Stimulated activated naive CD8-positive, alpha-beta T cell treated with anti-CD3 and anti-CD28 coated beads, Interleukin-15, Interleukin-2, amounts not matched to agents 100 U/mL and 50 U/mL, for 24 hours (primary cell): ENCODE measurements around the gene PPP1R1C.

ENCODE experiments used
- ATAC-seq: fragments of 150-1000 bp; cut with Tn5 transposase; one replicate; pipeline ENCODE4 v1.10.0; 2021
- DNase-seq: peaks from one replicate; pipeline ENCODE4 v3.0.0; 2021

PPP1R1C gene

DNA sequence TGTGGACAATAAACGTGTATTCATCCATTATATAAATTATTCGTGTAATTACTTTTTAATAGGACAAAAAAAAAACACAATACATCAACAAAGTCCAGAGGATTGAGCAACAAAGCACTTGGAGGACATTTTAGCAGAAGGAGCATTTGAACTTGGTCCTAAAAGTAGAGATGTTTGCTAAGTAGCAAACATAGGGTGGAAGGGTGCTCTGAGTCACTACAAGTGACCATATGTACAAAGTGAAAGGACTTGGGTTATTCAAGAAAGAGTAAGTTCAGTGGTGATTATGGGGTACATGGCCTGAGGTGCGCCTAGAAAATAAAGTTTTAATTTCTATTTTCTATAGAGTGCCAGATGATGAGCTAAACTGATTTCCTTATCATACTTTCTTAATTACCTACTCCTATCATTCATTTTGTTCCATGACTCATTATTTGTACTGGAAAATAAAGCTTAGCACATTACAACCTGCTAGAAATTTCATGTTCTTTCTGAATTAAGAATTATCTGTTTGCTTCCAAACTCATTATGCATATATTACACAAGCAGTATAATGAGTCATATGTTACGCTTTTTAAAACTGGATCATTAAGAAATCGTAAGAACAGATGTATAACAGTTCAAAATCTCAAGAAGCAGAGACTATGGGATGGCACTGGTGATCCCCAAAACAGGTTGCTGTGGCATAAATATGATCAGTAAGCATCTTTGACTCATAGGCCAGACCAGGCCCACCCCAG lies 13.1 kb upstream of the PPP1R1C start:
- ATAC-seq (no peak), DNase-seq (no peak)

DNA sequence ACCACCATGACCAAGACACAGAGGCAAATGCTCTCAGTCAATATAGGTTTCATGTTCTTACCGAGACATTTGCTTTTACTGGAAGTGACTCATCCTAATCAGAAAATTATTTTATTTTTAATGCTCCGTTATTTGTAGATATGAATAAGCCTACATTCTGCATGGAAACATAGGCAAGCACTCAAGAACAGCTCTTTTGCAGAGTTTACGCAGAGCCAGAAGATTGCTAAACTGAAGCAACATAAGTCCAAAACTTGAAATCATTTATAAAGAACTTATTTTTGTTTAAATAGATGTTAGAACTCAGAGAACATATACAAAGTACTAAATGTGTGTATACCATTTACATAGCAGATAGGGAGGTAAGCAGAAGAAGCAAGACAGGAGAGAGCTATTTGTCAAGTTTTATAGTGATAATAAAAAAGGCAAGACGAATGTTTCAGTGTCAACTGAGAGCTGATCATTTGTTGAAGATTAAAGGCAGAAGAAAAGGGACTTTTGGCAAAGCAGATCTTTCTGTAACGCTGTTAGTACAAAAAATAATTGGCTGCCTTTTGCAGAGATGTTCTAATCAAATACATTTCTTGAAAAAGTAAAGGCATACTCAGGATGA lies 12.4 kb upstream of the PPP1R1C start:
- DNase-seq (no peak), ATAC-seq (no peak)

- DNase-seq (peak; percentile 23), ATAC-seq (peak; percentile 77)
Observed at GRCh38 chr2:181977661-181978350, 7.8 kb upstream of the PPP1R1C start.

DNA sequence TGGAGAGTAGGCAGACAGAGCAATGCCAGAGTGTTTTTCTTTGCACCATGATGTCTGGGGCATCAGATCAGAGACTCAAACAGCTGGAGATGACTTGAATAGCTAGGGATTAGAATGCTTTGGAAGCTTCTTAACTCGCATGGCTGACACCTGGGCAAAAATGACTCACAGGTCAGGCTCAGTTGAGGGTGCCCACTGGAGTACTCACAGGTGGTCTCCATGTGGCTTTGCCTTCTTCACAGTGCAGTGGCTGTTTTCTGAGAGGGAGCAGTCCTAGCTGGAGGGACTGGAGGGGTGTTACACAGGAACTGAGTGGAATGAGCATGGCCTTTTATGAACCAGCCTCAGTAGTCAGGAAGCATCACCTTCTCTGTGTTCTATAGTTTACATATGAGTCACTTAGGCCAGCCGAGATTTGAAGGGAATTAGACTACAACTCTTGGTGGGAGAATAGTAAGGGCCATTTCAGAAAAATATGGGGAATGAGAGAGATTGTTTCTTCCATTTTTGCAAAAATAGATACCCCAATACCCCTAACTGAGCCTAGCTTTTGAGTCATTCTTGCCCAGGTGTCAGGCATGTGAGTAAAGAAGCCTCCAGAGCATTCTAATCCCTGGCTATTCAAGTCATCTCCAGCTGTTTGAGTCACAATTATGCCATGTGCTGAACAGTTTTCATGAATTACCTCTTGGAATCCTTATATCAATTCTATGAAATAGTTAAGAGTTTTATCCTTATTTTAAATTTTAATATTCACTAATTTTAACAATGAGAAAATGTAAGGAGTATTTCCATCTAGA lies 7.1 kb upstream of the PPP1R1C start:
- ATAC-seq (peak; percentile 65), DNase-seq (no peak)

DNA sequence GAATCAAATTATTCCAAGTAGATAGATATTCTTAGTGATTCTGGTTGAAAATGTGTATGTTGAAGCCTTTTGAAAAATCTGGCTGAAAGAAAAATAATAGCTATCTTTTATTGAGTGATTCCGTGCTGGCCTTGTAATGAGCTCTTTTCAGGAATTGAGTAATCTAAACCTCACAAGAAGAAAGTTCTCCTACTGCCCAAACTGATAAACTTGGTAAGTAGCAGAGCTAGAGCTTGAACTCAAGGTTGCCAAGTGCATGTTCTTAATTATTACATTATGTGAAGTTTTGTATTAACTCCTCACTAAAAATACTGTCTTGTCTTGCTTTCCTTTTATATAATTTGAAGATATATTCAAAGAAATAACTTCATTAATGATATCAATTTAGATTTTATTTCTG lies 1.6 kb upstream of the PPP1R1C start:
- no peak for ATAC-seq

GRCh38 chr2:181984814-181985631 lies 630 bp upstream of the PPP1R1C start:
- no peak for DNase-seq
- no peak for ATAC-seq

More for the DNA sequence above, 1.6 kb upstream of the PPP1R1C start:
- no peak for DNase-seq

GRCh38 chr2:181988154-181988924 lies 2.7 kb downstream of the PPP1R1C start:
- ATAC-seq (no peak), DNase-seq (no peak)

DNA sequence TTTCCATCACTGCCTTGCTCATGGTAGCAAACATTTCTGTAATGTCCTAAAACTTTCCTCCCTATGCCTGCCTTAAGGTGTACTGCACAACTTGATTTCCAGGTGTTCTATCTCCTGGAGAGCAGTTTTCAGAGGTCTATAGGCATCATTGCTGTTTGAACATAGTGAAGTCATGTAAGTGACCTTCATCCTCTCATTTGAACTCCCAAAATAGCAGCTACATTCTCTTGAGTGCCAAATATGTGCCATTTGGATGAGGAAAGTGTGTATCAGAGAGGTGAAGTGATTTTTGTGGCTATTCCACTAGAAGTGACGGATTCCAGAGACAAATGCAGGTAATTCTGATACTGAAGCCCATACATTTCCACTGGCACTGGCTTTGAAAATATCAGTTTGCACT lies 3.4 kb downstream of the PPP1R1C start:
- ATAC-seq (no peak), DNase-seq (no peak)

DNA sequence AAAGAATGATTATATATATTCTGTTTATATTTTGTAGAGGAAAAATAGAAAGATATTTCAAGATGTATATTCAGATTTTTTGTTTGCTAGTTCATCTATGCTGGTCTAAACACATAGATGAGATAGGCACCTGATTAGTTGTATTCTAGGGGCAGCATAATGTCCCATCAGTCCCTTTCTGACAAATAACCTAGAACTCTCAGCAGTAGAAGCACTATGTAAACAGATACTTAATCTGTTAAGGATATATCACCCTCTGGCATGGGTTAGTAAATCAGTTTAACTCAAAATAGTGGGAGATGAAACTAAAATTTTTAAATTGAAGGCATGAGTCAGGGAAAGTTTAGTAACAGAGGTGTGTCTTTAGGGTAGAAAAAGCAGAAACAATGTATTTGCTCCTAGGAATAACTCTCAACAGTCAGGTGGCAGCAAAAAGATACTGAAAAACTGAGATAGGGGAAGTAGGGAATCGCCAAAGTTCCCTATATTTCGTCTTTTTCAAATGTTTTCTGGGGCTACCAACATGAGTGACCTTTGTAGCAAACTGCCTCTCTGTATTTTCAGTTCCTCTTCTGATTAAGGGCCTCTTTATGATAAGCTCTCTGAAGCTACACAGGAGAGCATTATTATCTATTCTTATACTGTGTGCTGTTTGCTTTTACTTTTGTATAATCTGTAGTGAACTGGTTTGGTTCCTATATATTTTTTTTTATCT lies 5.7 kb downstream of the PPP1R1C start:
- ATAC-seq (no peak), DNase-seq (no peak)

- no peak for ATAC-seq
- DNase-seq, result no peak
Observed at GRCh38 chr2:181992776-181993175, 7.1 kb downstream of the PPP1R1C start.

- no peak for DNase-seq
- ATAC-seq, result no peak
Observed at GRCh38 chr2:181995289-181995688, 9.6 kb downstream of the PPP1R1C start.

- DNase-seq, result no peak
- ATAC-seq, result no peak
Observed at GRCh38 chr2:181998041-181998835, 12.6 kb downstream of the PPP1R1C start.

GRCh38 chr2:181998891-181999654 lies 13.4 kb downstream of the PPP1R1C start:
- DNase-seq (no peak), ATAC-seq (no peak)

- no peak for DNase-seq
- no peak for ATAC-seq
Observed at GRCh38 chr2:181999911-182000310, 14.3 kb downstream of the PPP1R1C start.

DNA sequence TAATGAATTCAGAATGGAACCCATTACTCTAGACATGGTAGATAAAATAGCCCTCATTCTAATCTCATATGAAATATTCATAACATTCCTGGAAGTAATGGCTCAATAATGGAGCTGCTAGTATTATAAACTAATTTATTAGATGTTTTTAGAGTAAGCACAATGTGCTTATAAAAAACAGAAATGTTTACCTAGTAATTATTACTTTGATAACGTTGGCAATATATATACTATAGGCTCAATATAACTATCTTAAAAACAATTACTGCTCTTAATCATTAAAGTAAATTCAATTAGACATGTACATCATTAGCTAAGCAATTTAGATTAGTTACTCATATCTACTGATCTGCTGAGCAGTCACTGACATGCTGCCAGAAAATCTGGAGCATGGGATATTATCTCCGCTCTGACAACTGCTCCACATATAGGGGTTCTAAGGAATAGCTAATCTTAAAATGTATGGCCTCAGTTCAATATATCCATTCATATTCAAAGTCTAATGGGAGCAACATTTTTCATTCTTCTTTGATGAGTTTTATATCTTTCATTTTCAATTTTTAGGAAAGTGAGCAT lies 19.4 kb downstream of the PPP1R1C start:
- DNase-seq (no peak), ATAC-seq (no peak)

GRCh38 chr2:182006595-182007341 lies 21.1 kb downstream of the PPP1R1C start:
- no peak for ATAC-seq
- DNase-seq, result no peak

DNA sequence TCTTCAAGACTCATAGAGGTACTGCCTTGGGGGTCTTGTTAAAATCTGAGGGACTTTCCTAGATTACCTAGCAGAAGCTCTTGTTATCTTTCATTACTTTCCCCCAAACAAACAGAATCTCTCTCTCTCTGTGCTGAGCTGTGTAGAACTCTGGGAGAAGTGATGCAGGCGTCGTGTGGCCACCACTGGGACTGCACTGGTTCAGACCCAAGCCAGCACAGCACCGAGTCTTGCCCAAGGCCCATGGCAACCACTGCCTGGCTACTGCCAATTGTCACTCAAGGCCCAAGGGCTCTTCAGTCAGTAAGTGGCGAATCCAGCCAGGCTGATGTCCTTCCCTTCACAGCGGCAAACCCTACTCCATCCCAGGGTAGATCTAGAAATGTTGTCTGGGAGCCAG lies 28.6 kb downstream of the PPP1R1C start:
- DNase-seq (no peak), ATAC-seq (no peak)
